SK-N-SH treated with all-trans-retinoic acid at 6 μM for 48 hours (cell line): Measurements from ENCODE around the gene LIPN.

Experiments
- ISL1 ChIP-seq: fragments of 250-450 bp; sonication (Bioruptor Pico); IDR thresholded peaks from 2 replicates; pipeline ENCODE4 v2.1.2; 2022; ENCODE audit warnings: mild to moderate bottlenecking, moderate library complexity
- RARB ChIP-seq: fragments of 250-450 bp; sonication (Bioruptor Pico); IDR thresholded peaks from 2 replicates; pipeline ENCODE4 v1.8.0; 2021; ENCODE audit warnings: mild to moderate bottlenecking, moderate library complexity
- TCF4 ChIP-seq: fragments of 250-450 bp; sonication (Bioruptor Pico); IDR thresholded peaks from 2 replicates; pipeline ENCODE4 v1.8.0; 2021; ENCODE audit warnings: mild to moderate bottlenecking, moderate library complexity, borderline replicate concordance
- TOX ChIP-seq: fragments of 250-450 bp; sonication (Bioruptor Pico); IDR thresholded peaks from 2 replicates; pipeline ENCODE4 v1.8.0; 2021; ENCODE audit warnings: mild to moderate bottlenecking, moderate library complexity, borderline replicate concordance
- ZC3H10 ChIP-seq: fragments of 250-450 bp; sonication (Bioruptor Pico); IDR thresholded peaks from 2 replicates; pipeline ENCODE4 v1.5.1; 2021; ENCODE audit warnings: mild to moderate bottlenecking, moderate library complexity
- ZFP3 ChIP-seq: fragments of 250-450 bp; sonication (Bioruptor Pico); IDR thresholded peaks from 2 replicates; pipeline ENCODE4 v1.5.0; 2020; ENCODE audit warnings: mild to moderate bottlenecking, moderate library complexity
- ZFP30 ChIP-seq: fragments of 450-650 bp; formaldehyde crosslinking; IDR thresholded peaks from 2 replicates; pipeline ENCODE4 v1.5.0; 2022; ENCODE audit warnings: mild to moderate bottlenecking, moderate library complexity
- ZNF70 ChIP-seq: fragments of 450-650 bp; formaldehyde crosslinking; IDR thresholded peaks from 2 replicates; pipeline ENCODE4 v1.5.0; 2020; ENCODE audit warnings: mild to moderate bottlenecking, moderate library complexity
- TF ChIP-seq, protein P1 (sequence below): fragments of 250-450 bp; sonication (Bioruptor Pico); IDR thresholded peaks from 2 replicates; pipeline ENCODE4 v1.8.0; 2020; ENCODE audit warnings: mild to moderate bottlenecking, moderate library complexity, borderline replicate concordance
- TF ChIP-seq, protein P2 (sequence below): fragments of 250-450 bp; sonication (Bioruptor Pico); IDR thresholded peaks from 2 replicates; pipeline ENCODE4 v1.8.0; 2021; ENCODE audit warnings: low read depth, mild to moderate bottlenecking, moderate library complexity, borderline replicate concordance

DNA sequence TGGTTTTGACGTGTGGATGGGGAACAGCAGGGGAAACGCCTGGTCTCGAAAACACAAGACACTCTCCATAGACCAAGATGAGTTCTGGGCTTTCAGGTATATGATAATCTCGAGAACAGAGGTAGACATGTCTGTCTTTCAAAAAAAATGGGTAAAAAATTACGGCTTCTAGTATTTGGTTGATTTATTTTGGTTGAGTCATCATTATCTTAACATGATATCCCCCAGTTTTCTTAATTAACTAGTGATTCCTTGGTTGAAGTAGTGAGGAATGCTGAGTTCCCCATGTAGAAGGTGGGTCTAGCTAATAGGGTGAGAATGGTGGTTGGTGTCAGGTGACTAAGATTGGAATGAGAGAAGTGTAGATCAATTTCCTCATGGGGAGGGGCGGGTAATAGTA, 53.4 kb downstream of the LIPN start:
- no peak for TF ChIP-seq ZC3H10 (CRISPR knock-in tag)
- no peak for TF ChIP-seq RARB
- TF ChIP-seq, protein P1, sequence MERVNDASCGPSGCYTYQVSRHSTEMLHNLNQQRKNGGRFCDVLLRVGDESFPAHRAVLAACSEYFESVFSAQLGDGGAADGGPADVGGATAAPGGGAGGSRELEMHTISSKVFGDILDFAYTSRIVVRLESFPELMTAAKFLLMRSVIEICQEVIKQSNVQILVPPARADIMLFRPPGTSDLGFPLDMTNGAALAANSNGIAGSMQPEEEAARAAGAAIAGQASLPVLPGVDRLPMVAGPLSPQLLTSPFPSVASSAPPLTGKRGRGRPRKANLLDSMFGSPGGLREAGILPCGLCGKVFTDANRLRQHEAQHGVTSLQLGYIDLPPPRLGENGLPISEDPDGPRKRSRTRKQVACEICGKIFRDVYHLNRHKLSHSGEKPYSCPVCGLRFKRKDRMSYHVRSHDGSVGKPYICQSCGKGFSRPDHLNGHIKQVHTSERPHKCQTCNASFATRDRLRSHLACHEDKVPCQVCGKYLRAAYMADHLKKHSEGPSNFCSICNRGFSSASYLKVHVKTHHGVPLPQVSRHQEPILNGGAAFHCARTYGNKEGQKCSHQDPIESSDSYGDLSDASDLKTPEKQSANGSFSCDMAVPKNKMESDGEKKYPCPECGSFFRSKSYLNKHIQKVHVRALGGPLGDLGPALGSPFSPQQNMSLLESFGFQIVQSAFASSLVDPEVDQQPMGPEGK (CRISPR knock-in tag) = no peak
- no peak for TF ChIP-seq TOX (CRISPR knock-in tag)
- TF ChIP-seq ZFP3 (CRISPR knock-in tag) = no peak
- TF ChIP-seq ISL1 (CRISPR knock-in tag) = no peak
- TF ChIP-seq, protein P2, sequence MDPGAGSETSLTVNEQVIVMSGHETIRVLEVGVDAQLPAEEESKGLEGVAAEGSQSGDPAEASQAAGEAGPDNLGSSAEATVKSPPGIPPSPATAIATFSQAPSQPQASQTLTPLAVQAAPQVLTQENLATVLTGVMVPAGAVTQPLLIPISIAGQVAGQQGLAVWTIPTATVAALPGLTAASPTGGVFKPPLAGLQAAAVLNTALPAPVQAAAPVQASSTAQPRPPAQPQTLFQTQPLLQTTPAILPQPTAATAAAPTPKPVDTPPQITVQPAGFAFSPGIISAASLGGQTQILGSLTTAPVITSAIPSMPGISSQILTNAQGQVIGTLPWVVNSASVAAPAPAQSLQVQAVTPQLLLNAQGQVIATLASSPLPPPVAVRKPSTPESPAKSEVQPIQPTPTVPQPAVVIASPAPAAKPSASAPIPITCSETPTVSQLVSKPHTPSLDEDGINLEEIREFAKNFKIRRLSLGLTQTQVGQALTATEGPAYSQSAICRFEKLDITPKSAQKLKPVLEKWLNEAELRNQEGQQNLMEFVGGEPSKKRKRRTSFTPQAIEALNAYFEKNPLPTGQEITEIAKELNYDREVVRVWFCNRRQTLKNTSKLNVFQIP = no peak
- TF ChIP-seq ZFP30 (CRISPR knock-in tag) = no peak
- TF ChIP-seq ZNF70 (CRISPR knock-in tag) = no peak
- no peak for TF ChIP-seq TCF4 (CRISPR knock-in tag)
